BJ (cell line): ENCODE data around the gene TMEM201. TPM values are rescaled to one million over a fixed set of nuclear protein-coding genes. Genes with fewer than 3 reads are reported as not detected.
A peak's percentile ranks its signal among the peaks of the same experiment; 100 is the strongest.

Experiments used
- CTCF ChIA-PET: fragments of 350-600 bp; formaldehyde crosslinking; extraction: SDS; loops from one replicate; lab custom pipeline; 2021; ENCODE audit warnings: antibody characterized with exemption, inconsistent platforms; lab: Yijun Ruan, JAX
- POLR2A ChIA-PET: fragments of 300-600 bp; sonication (Branson Sonifier 250); formaldehyde crosslinking; extraction: SDS; loops from one replicate; lab custom pipeline; 2021; ENCODE audit warnings: antibody characterized with exemption; lab: Charles Lee
- DNase-seq: peaks from one replicate; pipeline ENCODE4 v3.0.0-alpha.2; 2011; ENCODE audit warnings: low read depth
- H3K27me3 ChIP-seq: 2 replicates; pipeline ENCODE4 v1.6.0; 2011; ENCODE audit warnings: low read length; ENCODE audit not compliant: control insufficient read depth, insufficient read depth
- H3K36me3 ChIP-seq: 2 replicates; pipeline ENCODE4 v1.5.1; 2011; ENCODE audit warnings: low read length; ENCODE audit not compliant: control insufficient read depth, insufficient read depth
- H3K4me3 ChIP-seq: 2 replicates; pipeline ENCODE4 v1.5.1; 2011; ENCODE audit warnings: low read depth, mild to moderate bottlenecking, control low read depth, low read length
- polyA plus RNA-seq: library from polyadenylated mRNA; depleted of rRNA; stranded (reverse); fragments of >200 nt; gene quantifications from 2 replicates; pipeline ENCODE4 v1.2.3, GENCODE V29; 2011
- TF ChIP-seq, protein P1 (sequence below): IDR thresholded peaks from 2 replicates; pipeline ENCODE4 v1.5.1; 2011; ENCODE audit warnings: low read depth, mild to moderate bottlenecking, control low read depth, inconsistent platforms, low read length, moderate library complexity; ENCODE audit not compliant: insufficient read depth

The TMEM201 gene
- polyA plus RNA-seq, 1 experiment: 2.9 TPM

DNA sequence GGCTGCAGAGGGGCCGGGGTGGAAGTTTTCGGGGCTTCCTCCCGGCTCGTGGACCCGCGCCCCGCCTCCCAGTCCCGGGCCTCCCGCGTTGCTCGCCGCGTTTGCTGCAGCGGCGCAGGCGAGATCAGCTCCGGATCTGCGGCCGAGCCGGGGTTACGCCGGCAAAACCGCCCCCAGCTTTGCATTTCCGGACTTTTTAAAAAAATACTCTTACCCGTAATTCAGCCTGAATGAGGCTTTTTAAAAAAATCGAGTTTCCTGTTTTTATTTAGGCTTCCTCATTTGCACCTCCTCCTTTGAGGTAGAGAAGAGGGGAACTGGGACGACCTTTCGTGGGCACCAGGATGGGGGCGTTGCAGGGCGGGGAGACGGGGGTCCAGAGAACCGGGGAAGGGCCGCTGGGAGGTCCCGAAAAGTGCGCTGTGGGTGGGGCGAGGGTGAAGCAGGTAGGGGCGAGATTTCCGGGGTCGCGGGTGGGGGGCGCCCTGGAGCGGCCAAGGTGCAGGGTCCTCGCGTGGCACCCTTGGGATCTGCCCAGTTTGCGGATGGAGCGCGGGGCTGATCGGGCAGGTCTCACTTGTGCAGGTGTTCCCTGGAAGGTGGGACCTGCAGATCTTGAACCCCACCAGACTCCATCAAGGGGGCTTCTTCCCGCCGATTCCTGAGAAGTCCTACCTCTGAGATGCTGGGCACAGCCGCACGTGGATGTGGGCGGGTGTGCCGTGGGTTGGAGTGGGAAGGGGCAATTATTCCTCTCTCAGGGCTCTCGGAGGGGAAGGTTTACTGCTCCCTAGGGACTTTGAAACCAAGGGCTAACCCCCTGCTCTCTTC lies 63.9 kb downstream of the TMEM201 start:
- ChIA-PET POLR2A (no interaction called here), CTCF (interaction anchor here (1.4 kb wide), 1 partner anchor 24 kb away, joined by 3 read pairs; no protein-coding TSS in a partner anchor)

GRCh38 chr1:9653210-9653490 lies 64.4 kb downstream of the TMEM201 start:
- no peaks in the 10 kb centered on the region for H3K36me3 ChIP-seq
- DNase-seq: no peak
- no peak overlapping the region for H3K4me3 ChIP-seq
- ChIA-PET CTCF (no interaction called here), POLR2A (interaction anchor here (0.7 kb wide), 1 partner anchor 20 kb away, joined by 5 read pairs; no protein-coding TSS in a partner anchor)
- TF ChIP-seq, protein P1, sequence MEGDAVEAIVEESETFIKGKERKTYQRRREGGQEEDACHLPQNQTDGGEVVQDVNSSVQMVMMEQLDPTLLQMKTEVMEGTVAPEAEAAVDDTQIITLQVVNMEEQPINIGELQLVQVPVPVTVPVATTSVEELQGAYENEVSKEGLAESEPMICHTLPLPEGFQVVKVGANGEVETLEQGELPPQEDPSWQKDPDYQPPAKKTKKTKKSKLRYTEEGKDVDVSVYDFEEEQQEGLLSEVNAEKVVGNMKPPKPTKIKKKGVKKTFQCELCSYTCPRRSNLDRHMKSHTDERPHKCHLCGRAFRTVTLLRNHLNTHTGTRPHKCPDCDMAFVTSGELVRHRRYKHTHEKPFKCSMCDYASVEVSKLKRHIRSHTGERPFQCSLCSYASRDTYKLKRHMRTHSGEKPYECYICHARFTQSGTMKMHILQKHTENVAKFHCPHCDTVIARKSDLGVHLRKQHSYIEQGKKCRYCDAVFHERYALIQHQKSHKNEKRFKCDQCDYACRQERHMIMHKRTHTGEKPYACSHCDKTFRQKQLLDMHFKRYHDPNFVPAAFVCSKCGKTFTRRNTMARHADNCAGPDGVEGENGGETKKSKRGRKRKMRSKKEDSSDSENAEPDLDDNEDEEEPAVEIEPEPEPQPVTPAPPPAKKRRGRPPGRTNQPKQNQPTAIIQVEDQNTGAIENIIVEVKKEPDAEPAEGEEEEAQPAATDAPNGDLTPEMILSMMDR: no peak
- no peaks in the 10 kb centered on the region; the same call in 1 of the 2 replicates for H3K27me3 ChIP-seq

More for the DNA sequence above, 63.9 kb downstream of the TMEM201 start:
- no peak for DNase-seq
- TF ChIP-seq, protein P1: no peak
- Histone ChIP-seq H3K27me3 (no peaks in the 10 kb centered on the region; the same call in 1 of the 2 replicates), H3K4me3 (peak overlapping the region; percentile 52), H3K36me3 (no peaks in the 10 kb centered on the region)

DNA sequence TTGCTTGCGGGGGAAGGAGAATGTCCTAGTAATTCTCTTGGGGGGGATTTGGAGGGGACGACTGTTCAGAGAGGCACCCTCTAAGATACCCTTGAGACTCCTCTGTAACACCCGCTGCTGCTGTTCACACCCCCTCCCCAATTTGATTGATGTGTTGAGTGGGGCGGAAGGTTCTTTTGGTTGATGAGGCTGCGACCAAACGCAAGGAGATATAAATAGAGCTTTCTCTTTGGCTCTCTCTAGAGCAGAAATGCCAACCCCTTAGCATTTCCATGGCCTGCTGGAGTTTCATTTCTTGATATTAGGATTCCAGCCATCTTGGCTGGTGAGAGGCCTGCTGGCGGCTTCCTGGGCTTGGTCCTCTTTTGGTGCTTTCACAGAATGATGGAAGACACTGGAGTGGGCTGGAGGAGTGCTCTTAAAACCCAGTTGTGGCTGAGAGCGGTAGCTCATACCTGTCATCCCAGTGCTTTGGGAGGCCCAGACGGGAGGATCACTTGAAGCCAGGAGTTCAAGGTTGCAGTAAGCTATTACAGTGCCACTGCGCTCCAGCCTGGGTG lies 64.9 kb downstream of the TMEM201 start:
- ChIA-PET CTCF (no interaction called here), POLR2A (interaction anchor here (0.7 kb wide), 1 partner anchor 20 kb away, joined by 5 read pairs; no protein-coding TSS in a partner anchor)
- Histone ChIP-seq H3K36me3 (no peaks in the 10 kb centered on the region), H3K27me3 (no peaks in the 10 kb centered on the region; the same call in 1 of the 2 replicates), H3K4me3 (no peak overlapping the region)
- TF ChIP-seq, protein P1: no peak
- no peak for DNase-seq

DNA sequence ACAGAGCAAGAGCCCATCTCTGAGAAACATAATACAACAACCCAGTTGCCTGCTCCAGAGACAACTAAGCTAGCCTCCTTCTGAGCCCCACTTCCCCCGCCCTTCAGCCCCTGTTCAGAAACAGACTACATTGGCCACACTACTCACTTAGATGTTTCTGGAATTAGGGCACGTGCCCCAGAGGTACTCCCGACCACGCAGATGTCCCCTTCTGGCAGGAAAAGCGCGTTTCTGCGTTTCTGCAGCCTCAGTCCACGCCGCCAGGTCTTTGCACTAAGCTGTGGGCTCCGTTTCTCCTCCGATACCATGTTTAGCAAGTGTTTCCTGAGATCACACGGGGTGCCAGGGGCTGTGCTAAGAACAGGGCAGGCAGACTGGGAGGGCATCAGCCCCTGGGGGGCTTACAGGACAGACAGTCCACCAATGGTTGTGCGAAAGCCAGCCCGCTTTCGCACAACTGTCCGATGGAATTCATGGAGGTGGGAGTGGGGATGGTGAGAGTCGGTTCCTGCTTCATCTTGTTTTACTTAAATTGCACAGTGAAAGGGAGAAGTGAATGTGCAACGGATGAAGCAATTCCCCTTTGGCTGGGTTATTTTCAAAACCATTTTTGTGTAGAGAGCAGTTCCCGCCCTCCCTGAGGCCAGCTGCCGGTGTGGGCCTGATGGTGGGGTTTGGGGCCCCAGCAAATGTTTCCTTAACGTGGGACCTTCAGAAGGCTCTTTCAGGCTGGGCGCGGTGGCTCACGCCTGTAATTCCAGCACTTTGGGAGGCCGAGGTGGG lies 65.5 kb downstream of the TMEM201 start:
- H3K4me3 ChIP-seq: no peak overlapping the region
- TF ChIP-seq, protein P1: no peak
- H3K27me3 ChIP-seq: no peaks in the 10 kb centered on the region; the same call in 1 of the 2 replicates
- ChIA-PET CTCF (interaction anchor here (0.6 kb wide), 1 partner anchor 450 kb away, joined by 3 read pairs; no protein-coding TSS in a partner anchor), POLR2A (no interaction called here)
- H3K36me3 ChIP-seq: no peaks in the 10 kb centered on the region
- no peak for DNase-seq
